HCT116 (cell line): Measurements from ENCODE around the gene SEC22A. TPM values are rescaled to one million over a fixed set of nuclear protein-coding genes. Genes with fewer than 3 reads are reported as not detected.

ENCODE experiments used
- ATAC-seq: fragments of 200-7000 bp; cut with Tn5 transposase; 2 replicates; pipeline ENCODE4 v1.9.1; 2020; ENCODE audit warnings: mild to moderate bottlenecking, moderate library complexity
- BruUV-seq: library from RNA; stranded (reverse); fragments of 400-500 nt; replicated peaks from 2 replicates; lab custom pipeline; 2021; lab: Mats Ljungman, UMichigan
- CTCF ChIA-PET: fragments of 300-600 bp; sonication (Branson Sonifier 250); formaldehyde crosslinking; loops from one replicate; lab custom pipeline; 2021; ENCODE audit warnings: antibody characterized with exemption; lab: Charles Lee
- POLR2A ChIA-PET: fragments of 300-600, 350-600 bp; sonication (Branson Sonifier 250); formaldehyde crosslinking; loops from one replicate; lab custom pipeline; 2021; ENCODE audit warnings: antibody characterized with exemption; lab: Charles Lee
- RAD21 ChIA-PET, 2 experiments: fragments of 300-600 bp; sonication (Branson Sonifier 250); formaldehyde crosslinking; loops; one replicate each; lab custom pipeline; 2023; ENCODE audit warnings: low total read pairs in 2 of 2; ENCODE audit not compliant: uncharacterized antibody in 2 of 2, unreplicated experiment in 2 of 2, low non-redundant PET in 1 of 2; lab: Charles Lee
- DNase-seq: peaks from one replicate; pipeline ENCODE4 v3.0.0-alpha.2; 2010; ENCODE audit warnings: low read depth, low spot score
- H2AFZ ChIP-seq: fragments of 200-600 bp; shearing (Covaris generic), sonication (generic); 2 replicates; pipeline ENCODE4 v1.6.1; 2017; ENCODE audit warnings: low read depth, mixed run types, mixed read lengths, antibody characterized with exemption, low read length; ENCODE audit not compliant: poor library complexity, severe bottlenecking
- H3K27ac ChIP-seq: 2 replicates; pipeline ENCODE4 v1.5.1; 2012; ENCODE audit warnings: low read depth, low read length
- H3K27me3 ChIP-seq: fragments of 200-600 bp; sonication (generic); 2 replicates; pipeline ENCODE4 v1.6.1; 2016; ENCODE audit warnings: mixed run types, low read length, mixed read lengths; ENCODE audit not compliant: insufficient read depth
- H3K36me3 ChIP-seq, 2 experiments: fragments of 200-500 bp in 1 of 2; fragments of 200-600 bp in 1 of 2; sonication (Bioruptor generic) in 1 of 2; sonication (generic) in 1 of 2; 2 replicates each; pipeline versions ENCODE4 v1.5.1 to v1.6.1; 2014 to 2016; ENCODE audit warnings: low read length in 2 of 2, inconsistent platforms in 1 of 2, mixed read lengths in 1 of 2, mixed run types in 1 of 2; ENCODE audit not compliant: insufficient read depth in 2 of 2, control insufficient read depth in 1 of 2
- H3K4me1 ChIP-seq, 2 experiments: fragments of 200-600 bp in 1 of 2; sonication (generic) in 1 of 2; 2 replicates each; pipeline versions ENCODE4 v1.5.1 to v1.6.1; 2012 to 2017; ENCODE audit warnings: low read length in 2 of 2, inconsistent platforms in 1 of 2, mild to moderate bottlenecking in 1 of 2, mixed read lengths in 1 of 2, mixed run types in 1 of 2, moderate library complexity in 1 of 2; ENCODE audit not compliant: insufficient read depth in 2 of 2, control insufficient read depth in 1 of 2
- H3K4me2 ChIP-seq: fragments of 200-600 bp; sonication (generic); 2 replicates; pipeline ENCODE4 v1.6.1; 2017; ENCODE audit warnings: mixed run types, low read length, mixed read lengths
- H3K4me3 ChIP-seq, 2 experiments: fragments of 200-600 bp in 1 of 2; sonication (generic) in 1 of 2; replicated peaks in 1 of 2; 2 replicates each; pipeline ENCODE4 v1.5.1; 2011 to 2016; ENCODE audit warnings: low read length in 2 of 2, control low read depth in 1 of 2, low read depth in 1 of 2, mild to moderate bottlenecking in 1 of 2, mixed read lengths in 1 of 2, mixed run types in 1 of 2
- H3K79me2 ChIP-seq: fragments of 200-600 bp; sonication (generic); 2 replicates; pipeline ENCODE4 v1.6.1; 2017; ENCODE audit warnings: mild to moderate bottlenecking, mixed run types, low read length, moderate library complexity, mixed read lengths; ENCODE audit not compliant: insufficient read depth
- H3K9ac ChIP-seq: fragments of 200-600 bp; sonication (generic); 2 replicates; pipeline ENCODE4 v1.6.1; 2016; ENCODE audit warnings: low read length, mixed read lengths
- H3K9me2 ChIP-seq: fragments of 200-600 bp; sonication (generic), shearing (Covaris generic); 2 replicates; pipeline ENCODE4 v1.6.1; 2017; ENCODE audit warnings: mixed run types, mild to moderate bottlenecking, moderate library complexity; ENCODE audit not compliant: insufficient read depth
- H3K9me3 ChIP-seq, 2 experiments: fragments of 200-500 bp in 1 of 2; fragments of 200-600 bp in 1 of 2; sonication (Bioruptor generic) in 1 of 2; sonication (generic) in 1 of 2; 2 replicates each; pipeline ENCODE4 v1.6.1; 2014 to 2017; ENCODE audit warnings: low read length in 2 of 2, mixed read lengths in 2 of 2, inconsistent platforms in 1 of 2, low read depth in 1 of 2, mild to moderate bottlenecking in 1 of 2, mixed run types in 1 of 2, moderate library complexity in 1 of 2; ENCODE audit not compliant: control insufficient read depth in 1 of 2, insufficient read depth in 1 of 2
- H4K20me1 ChIP-seq: fragments of 200-600 bp; sonication (generic), shearing (Covaris generic); 2 replicates; pipeline ENCODE4 v1.6.1; 2017; ENCODE audit warnings: mixed run types, mild to moderate bottlenecking, moderate library complexity; ENCODE audit not compliant: insufficient read depth
- ATF3 ChIP-seq: IDR thresholded peaks from 2 replicates; pipeline ENCODE4 v1.6.1; 2012
- ELF1 ChIP-seq: IDR thresholded peaks from 2 replicates; pipeline ENCODE4 v1.6.1; 2012; ENCODE audit warnings: low read depth, borderline replicate concordance
- FOSL1 ChIP-seq: IDR thresholded peaks from 2 replicates; pipeline ENCODE4 v1.6.1; 2012; ENCODE audit warnings: low read depth
- JUND ChIP-seq: IDR thresholded peaks from 2 replicates; pipeline ENCODE4 v1.6.1; 2012
- POLR2A ChIP-seq: IDR thresholded peaks from 2 replicates; pipeline ENCODE4 v1.7.0; 2011; ENCODE audit warnings: borderline replicate concordance; ENCODE audit not compliant: insufficient read depth, insufficient read length; ENCODE audit errors: extremely low read depth
- POLR2AphosphoS5 ChIP-seq: IDR thresholded peaks from 2 replicates; pipeline ENCODE4 v1.6.1; 2011; ENCODE audit warnings: mild to moderate bottlenecking, low read depth, low read length, moderate library complexity
- RAD21 ChIP-seq: IDR thresholded peaks from 2 replicates; pipeline ENCODE4 v1.6.1; 2012; ENCODE audit warnings: low read depth, mild to moderate bottlenecking
- TCF7L2 ChIP-seq: IDR thresholded peaks from 2 replicates; pipeline ENCODE4 v1.7.0; 2011; ENCODE audit warnings: borderline replicate concordance, inconsistent platforms; ENCODE audit not compliant: insufficient read depth, insufficient read length; ENCODE audit errors: extremely low read depth
- YY1 ChIP-seq: IDR thresholded peaks from 2 replicates; pipeline ENCODE4 v1.6.1; 2011; ENCODE audit warnings: low read length, low read depth, moderate library complexity, mild to moderate bottlenecking; ENCODE audit not compliant: insufficient replicate concordance; ENCODE audit errors: extremely low read depth
- ZNF274 ChIP-seq: fragments of 200-500 bp; sonication (Bioruptor generic); IDR thresholded peaks from 2 replicates; pipeline ENCODE4 v1.6.1; 2014; ENCODE audit warnings: mild to moderate bottlenecking, low read depth, low read length, inconsistent platforms
- intact Hi-C: fragments of 100-400 bp; cut with micrococcal nuclease; formaldehyde crosslinking; loops from 2 replicates; pipeline ENCODE4 v1.10.0; 2022
- total RNA-seq: library from RNA; stranded (reverse); gene quantifications from one replicate; pipeline ENCODE4 v1.2.1, GENCODE V29; 2021; ENCODE audit not compliant: unreplicated experiment
- TF ChIP-seq, protein P1 (sequence below): IDR thresholded peaks from 2 replicates; pipeline ENCODE4 v1.6.1; 2012
- TF ChIP-seq, protein P2 (sequence below), 3 experiments: fragments of 200-600 bp in 1 of 3; sonication (generic) in 1 of 3; IDR thresholded peaks in 2 of 3; conservative IDR thresholded peaks in 1 of 3; 2 replicates each; pipeline ENCODE4 v1.5.1; 2012 to 2017; ENCODE audit warnings: low read depth in 2 of 3, low read length in 2 of 3, antibody characterized with exemption in 1 of 3, borderline replicate concordance in 1 of 3, control low read depth in 1 of 3, mild to moderate bottlenecking in 1 of 3, mixed read lengths in 1 of 3, mixed run types in 1 of 3, moderate library complexity in 1 of 3; ENCODE audit not compliant: insufficient read depth in 1 of 3

The SEC22A gene
- total RNA-seq, 1 experiment from 2014 or later, result 10.6 TPM

- H3K36me3 ChIP-seq, result peaks cover 16 to 53% of the 10 kb centered on the region in 2 experiments
- ATAC-seq, result peak; percentile 47
Measured at GRCh38 chr3:123161167-123161566, 40.6 kb upstream of the SEC22A start.

More at GRCh38 chr3:123161167-123161566, 40.6 kb upstream of the SEC22A start:
- no TSS peak for BruUV-seq
- H3K9me3 ChIP-seq, result no peaks in the 10 kb centered on the region
- DNase-seq, result no peak
- H3K9me2 ChIP-seq, result no peaks in the 10 kb centered on the region
- intact Hi-C loops, result no loop called here
- no peak overlapping the region for H3K4me2 ChIP-seq
- no peak overlapping the region for H3K9ac ChIP-seq
- ChIA-PET POLR2A (no interaction called here), RAD21 (no interaction called here), CTCF (no interaction called here)
- no peak overlapping the region for H3K4me3 ChIP-seq
- H4K20me1 ChIP-seq, result no peaks in the 10 kb centered on the region; the same call in 1 of the 2 replicates
- no peaks in the 10 kb centered on the region for H3K79me2 ChIP-seq
- H2AFZ ChIP-seq, result no peak overlapping the region
- H3K4me1 ChIP-seq, result no peaks in the 10 kb centered on the region
- H3K27me3 ChIP-seq, result no peaks in the 10 kb centered on the region
- TF ChIP-seq ZNF274 (no peak), POLR2A (no peak), TCF7L2 (no peak), POLR2AphosphoS5 (no peak), ELF1 (no peak), YY1 (no peak), FOSL1 (no peak), RAD21 (0 out of 2 replicates have a peak, but pooled peaks have one; percentile 7), ATF3 (no peak), JUND (no peak)
- TF ChIP-seq, protein P1, sequence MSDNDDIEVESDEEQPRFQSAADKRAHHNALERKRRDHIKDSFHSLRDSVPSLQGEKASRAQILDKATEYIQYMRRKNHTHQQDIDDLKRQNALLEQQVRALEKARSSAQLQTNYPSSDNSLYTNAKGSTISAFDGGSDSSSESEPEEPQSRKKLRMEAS, result no peak
- TF ChIP-seq, protein P2, sequence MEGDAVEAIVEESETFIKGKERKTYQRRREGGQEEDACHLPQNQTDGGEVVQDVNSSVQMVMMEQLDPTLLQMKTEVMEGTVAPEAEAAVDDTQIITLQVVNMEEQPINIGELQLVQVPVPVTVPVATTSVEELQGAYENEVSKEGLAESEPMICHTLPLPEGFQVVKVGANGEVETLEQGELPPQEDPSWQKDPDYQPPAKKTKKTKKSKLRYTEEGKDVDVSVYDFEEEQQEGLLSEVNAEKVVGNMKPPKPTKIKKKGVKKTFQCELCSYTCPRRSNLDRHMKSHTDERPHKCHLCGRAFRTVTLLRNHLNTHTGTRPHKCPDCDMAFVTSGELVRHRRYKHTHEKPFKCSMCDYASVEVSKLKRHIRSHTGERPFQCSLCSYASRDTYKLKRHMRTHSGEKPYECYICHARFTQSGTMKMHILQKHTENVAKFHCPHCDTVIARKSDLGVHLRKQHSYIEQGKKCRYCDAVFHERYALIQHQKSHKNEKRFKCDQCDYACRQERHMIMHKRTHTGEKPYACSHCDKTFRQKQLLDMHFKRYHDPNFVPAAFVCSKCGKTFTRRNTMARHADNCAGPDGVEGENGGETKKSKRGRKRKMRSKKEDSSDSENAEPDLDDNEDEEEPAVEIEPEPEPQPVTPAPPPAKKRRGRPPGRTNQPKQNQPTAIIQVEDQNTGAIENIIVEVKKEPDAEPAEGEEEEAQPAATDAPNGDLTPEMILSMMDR (IDR thresholded peaks at IDR 0.05 in 2 of 3, conservative IDR thresholded peaks at IDR 0.05 in 1 of 3; ENCODE audit: borderline replicate concordance in 1 of 3, insufficient read depth in 1 of 3, low read depth in 2 of 3, low read length in 2 of 3), result peak in 2 of 3 experiments; percentile 17 to 31; a peak in 2 of 6 replicates
- TF ChIP-seq, all 23 proteins: peak for 2
- H3K27ac ChIP-seq, result no peak overlapping the region
